ENCODE measurements around the gene UROS. TPM values are rescaled to one million over a fixed set of nuclear protein-coding genes. Genes with fewer than 3 reads are reported as not detected.

Gene UROS
- total and polyA plus RNA-seq, 2 donors (not counting 3 experiments of a cell fraction or from before 2014, with no cell fraction given) = 38.4 to 42.0 TPM

GRCh38 chr10:125802739-125803138 lies 20.3 kb downstream of the UROS start:
- Histone ChIP-seq H2AFZ (ENCODE audit: low read depth, low read length) (no peak overlapping the region), H3K9ac (replicated peaks; ENCODE audit: extremely low read depth, insufficient read depth, low read length) (no peak overlapping the region), H3K9me3 (replicated peaks; ENCODE audit: control insufficient read depth, insufficient read depth, low read length) (no peaks in the 10 kb centered on the region), H4K20me1 (replicated peaks; ENCODE audit: control insufficient read depth, extremely low read depth, insufficient read depth, low read length) (no peaks in the 10 kb centered on the region), H3K9me1 (replicated peaks; ENCODE audit: control insufficient read depth, extremely low read depth, insufficient read depth, low read length) (no peaks in the 10 kb centered on the region), H3K4me1 (ENCODE audit: control insufficient read depth, extremely low read depth, insufficient read depth, low read length) (no peaks in the 10 kb centered on the region), H3K4me2 (ENCODE audit: insufficient read depth, low read length) (no peak overlapping the region), H3K4me3 (replicated peaks in 1 of 3; ENCODE audit: insufficient read depth in 1 of 3, low read depth in 1 of 3, low read length in 3 of 3) (no peak overlapping the region), H3K36me3 (ENCODE audit: control insufficient read depth in 2 of 2, extremely low read depth in 1 of 2, insufficient read depth in 2 of 2, low read length in 2 of 2) (peaks cover 3 to 10% of the 10 kb centered on the region in 2 experiments), H3K27me3 (ENCODE audit: control insufficient read depth in 2 of 2, insufficient read depth in 2 of 2, low read length in 2 of 2) (no peaks in the 10 kb centered on the region), H3K79me2 (ENCODE audit: control insufficient read depth, insufficient read depth, low read length) (no peaks in the 10 kb centered on the region), H3K27ac (ENCODE audit: insufficient read depth, low read depth, low read length) (no peak overlapping the region)
- TF ChIP-seq MAX (IDR thresholded peaks at IDR 0.05; ENCODE audit: insufficient read depth, insufficient read length) (no peak), POLR2AphosphoS5 (IDR thresholded peaks at IDR 0.05; ENCODE audit: insufficient read depth, low read depth, low read length) (no peak), MYC (IDR thresholded peaks at IDR 0.05; ENCODE audit: low read depth, low read length) (no peak), EZH2 (IDR thresholded peaks at IDR 0.05; ENCODE audit: borderline replicate concordance, low read depth, low read length, severe bottlenecking) (no peak), CTCF (IDR thresholded peaks at IDR 0.05; ENCODE audit: extremely low read depth in 1 of 2, insufficient read depth in 1 of 2, low read depth in 1 of 2, low read length in 2 of 2) (no peak), FOS (IDR thresholded peaks at IDR 0.05; ENCODE audit: borderline replicate concordance, insufficient read depth, low read length) (no peak), GATA2 (IDR thresholded peaks at IDR 0.05; ENCODE audit: insufficient read depth, insufficient read length, low read depth, low read length) (no peak)
- dilution Hi-C loops (cut with MboI; ENCODE audit: extremely low pct_ligation_motif_present, low sequenced_read_pairs) = no loop called here
- ChIA-PET CTCF (no interaction called here), POLR2A (no interaction called here)
- DNase-seq (ENCODE audit: low read depth, low spot score) (no peak), FAIRE-seq (no peak)
- intact Hi-C loops (cut with micrococcal nuclease) = no loop called here
- BruUV-seq (replicated peaks) = no TSS peak

Measured in endothelial cell of umbilical vein (primary cell).